Measurements from ENCODE around the gene CLSTN2.

Gene CLSTN2

DNA sequence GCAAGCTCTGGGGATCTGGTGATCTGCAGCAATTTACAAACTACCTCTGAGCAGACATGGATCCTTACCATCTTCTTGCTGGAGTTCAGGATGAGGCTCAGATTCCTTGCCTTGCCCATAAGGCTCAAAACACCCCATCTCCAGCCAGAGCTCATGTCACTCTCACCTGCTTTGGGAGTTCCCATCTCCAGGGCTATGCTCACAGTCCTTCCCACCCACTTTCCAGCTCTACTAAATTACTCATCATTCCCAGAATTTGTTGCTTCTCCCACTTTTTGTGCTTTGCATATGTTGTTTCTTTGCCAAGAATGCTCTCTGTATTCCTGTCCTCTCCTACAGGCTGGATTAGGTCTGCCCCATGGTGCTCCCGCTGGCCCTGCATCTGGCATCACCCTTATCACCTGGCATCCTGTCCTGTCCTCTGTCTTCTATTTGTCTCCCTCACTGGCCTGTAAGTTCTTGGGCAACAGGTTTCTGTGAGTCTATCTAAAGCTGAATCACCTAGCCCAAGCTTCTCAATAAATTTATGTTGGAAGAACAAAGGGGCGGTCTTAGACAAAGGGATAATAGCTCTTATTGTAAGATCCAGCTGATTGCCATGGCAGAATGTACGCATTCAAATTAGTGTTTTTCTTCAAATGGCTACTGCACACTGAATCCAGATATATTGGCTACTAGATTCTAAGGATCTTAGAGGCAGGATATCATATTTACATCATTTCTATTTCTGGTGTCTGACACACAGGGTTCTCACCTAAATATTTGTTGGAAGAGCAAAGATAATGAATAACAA lies 179.2 kb downstream of the CLSTN2 start:
- Histone ChIP-seq H3K9ac (ENCODE audit: low read depth, low read length) (no peak overlapping the region), H3K9me3 (replicated peaks; ENCODE audit: low read length) (no peaks in the 10 kb centered on the region), H3K4me3 (ENCODE audit: low read length) (no peak overlapping the region), H3K36me3 (ENCODE audit: insufficient read depth, low read length) (no peaks in the 10 kb centered on the region), H3K4me2 (ENCODE audit: low read length) (no peak overlapping the region), H3K27me3 (ENCODE audit: control insufficient read depth, insufficient read depth, low read length) (peaks cover 7% of the 10 kb centered on the region), H3K4me1 (ENCODE audit: control insufficient read depth, insufficient read depth, low read length) (no peaks in the 10 kb centered on the region)

DNA sequence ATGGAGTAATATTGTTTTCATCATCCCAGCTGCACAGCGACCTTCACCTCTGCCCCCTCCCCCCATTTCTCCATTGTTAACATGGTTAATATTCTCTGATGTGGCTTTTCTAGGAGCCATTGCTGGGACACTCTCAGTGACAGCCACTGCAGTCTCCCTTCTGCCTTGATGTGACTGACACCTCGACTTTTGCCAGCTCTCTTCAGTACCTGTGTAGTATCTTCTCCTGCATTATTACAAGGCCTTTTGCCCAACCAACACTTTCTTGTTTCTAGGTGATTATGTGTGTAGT lies 179.8 kb downstream of the CLSTN2 start:
- Histone ChIP-seq H3K9me3 (replicated peaks; ENCODE audit: low read length) (no peaks in the 10 kb centered on the region), H3K4me1 (ENCODE audit: control insufficient read depth, insufficient read depth, low read length) (no peaks in the 10 kb centered on the region), H3K27me3 (ENCODE audit: control insufficient read depth, insufficient read depth, low read length) (peaks cover 4% of the 10 kb centered on the region), H3K4me3 (ENCODE audit: low read length) (no peak overlapping the region), H3K36me3 (ENCODE audit: insufficient read depth, low read length) (no peaks in the 10 kb centered on the region), H3K4me2 (ENCODE audit: low read length) (no peak overlapping the region), H3K9ac (ENCODE audit: low read depth, low read length) (no peak overlapping the region)

DNA sequence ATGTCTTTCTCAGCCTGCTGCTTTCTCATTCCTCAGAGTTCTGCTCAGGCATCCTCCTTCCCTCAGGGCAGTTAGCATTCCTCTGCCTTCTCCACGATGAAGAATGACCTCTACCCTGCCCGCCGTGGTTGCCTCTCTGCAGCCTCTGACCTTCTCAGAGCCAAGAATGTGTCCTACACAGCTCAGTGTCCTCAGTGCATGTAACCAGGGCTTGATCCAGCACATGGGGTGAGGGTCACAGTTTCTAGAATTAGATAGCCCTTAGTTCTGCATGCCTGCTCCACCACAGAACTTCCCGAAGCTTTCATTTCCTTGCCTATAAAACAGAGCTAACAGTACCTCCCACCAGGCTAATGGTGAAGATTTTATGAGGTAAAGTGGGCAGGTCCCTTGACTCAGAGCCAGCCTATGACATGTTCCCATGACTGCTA lies 182.1 kb downstream of the CLSTN2 start:
- no peaks in the 10 kb centered on the region for H3K4me1 ChIP-seq (ENCODE audit: control insufficient read depth, insufficient read depth, low read length)
- H3K36me3 ChIP-seq (ENCODE audit: insufficient read depth, low read length) = no peaks in the 10 kb centered on the region
- no peak overlapping the region for H3K4me2 ChIP-seq (ENCODE audit: low read length)
- H3K27me3 ChIP-seq (ENCODE audit: control insufficient read depth, insufficient read depth, low read length) = peaks cover 7% of the 10 kb centered on the region
- no peak overlapping the region for H3K4me3 ChIP-seq (ENCODE audit: low read length)
- no peak overlapping the region for H3K9ac ChIP-seq (ENCODE audit: low read depth, low read length)
- H3K9me3 ChIP-seq (replicated peaks; ENCODE audit: low read length) = no peaks in the 10 kb centered on the region

DNA sequence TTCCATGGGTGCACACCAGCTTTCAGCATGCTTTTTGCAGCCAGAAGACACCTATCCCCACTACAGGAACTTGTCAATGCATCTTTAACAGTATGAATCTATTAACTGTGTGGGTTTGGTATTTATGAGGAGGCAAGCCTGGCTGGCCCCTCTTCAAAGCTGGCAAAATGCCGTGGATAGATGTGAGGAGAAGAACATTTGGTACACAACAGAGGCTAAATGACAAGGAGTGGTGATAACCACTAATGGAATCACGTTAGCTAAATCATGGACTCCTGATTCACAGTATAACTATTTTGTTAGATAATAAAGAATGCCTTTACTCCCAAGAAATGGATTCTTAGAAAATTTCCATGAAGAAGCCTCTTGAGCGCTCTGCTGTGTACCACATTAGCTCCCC lies 187.2 kb downstream of the CLSTN2 start:
- Histone ChIP-seq H3K36me3 (ENCODE audit: insufficient read depth, low read length) (no peaks in the 10 kb centered on the region), H3K4me1 (ENCODE audit: control insufficient read depth, insufficient read depth, low read length) (no peaks in the 10 kb centered on the region), H3K27me3 (ENCODE audit: control insufficient read depth, insufficient read depth, low read length) (peaks cover 4% of the 10 kb centered on the region), H3K9me3 (replicated peaks; ENCODE audit: low read length) (no peaks in the 10 kb centered on the region), H3K9ac (ENCODE audit: low read depth, low read length) (no peak overlapping the region), H3K4me2 (ENCODE audit: low read length) (no peak overlapping the region), H3K4me3 (ENCODE audit: low read length) (no peak overlapping the region)

DNA sequence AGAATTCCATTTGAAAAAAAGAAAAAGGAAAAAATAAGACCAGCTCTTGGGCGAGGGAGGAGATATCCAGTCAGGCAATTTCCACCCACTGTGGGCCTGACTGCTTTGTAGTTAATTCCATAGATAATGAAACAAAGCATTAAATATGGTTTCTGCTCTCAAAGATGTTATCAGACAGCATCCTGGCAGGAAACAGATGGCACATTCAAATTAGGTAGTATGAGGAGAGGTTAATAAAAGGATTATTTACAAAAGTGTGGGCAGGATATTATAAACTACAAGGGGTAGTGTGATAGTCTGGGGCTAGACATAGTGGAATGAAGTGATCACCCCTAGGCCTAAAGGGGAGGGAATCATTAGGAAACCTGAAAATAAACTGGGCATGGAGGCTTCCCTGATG lies 193.2 kb downstream of the CLSTN2 start:
- Histone ChIP-seq H3K36me3 (ENCODE audit: insufficient read depth, low read length) (no peaks in the 10 kb centered on the region), H3K9me3 (replicated peaks; ENCODE audit: low read length) (no peaks in the 10 kb centered on the region), H3K4me1 (ENCODE audit: control insufficient read depth, insufficient read depth, low read length) (no peaks in the 10 kb centered on the region), H3K4me2 (ENCODE audit: low read length) (no peak overlapping the region), H3K9ac (ENCODE audit: low read depth, low read length) (no peak overlapping the region), H3K4me3 (ENCODE audit: low read length) (no peak overlapping the region), H3K27me3 (ENCODE audit: control insufficient read depth, insufficient read depth, low read length) (peaks cover 16% of the 10 kb centered on the region)

DNA sequence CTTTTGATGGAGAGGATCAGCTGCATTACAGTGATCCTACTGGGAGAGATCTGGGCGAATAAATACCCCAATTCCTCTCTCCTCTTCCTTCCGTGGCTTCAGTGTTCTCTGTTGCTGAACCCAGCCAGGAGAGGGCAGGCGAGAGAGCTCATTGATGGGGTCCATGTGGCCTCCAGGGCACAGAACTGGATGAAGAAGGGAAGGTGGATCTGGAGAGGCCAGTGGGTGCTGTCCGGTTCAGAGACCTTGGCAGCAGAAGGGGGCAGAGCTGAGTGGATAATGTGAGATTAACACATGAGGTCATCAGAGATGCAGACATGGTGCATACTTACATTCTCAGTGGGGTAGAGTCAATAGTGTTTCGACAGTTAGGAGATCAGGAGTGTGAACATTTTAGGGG lies 193.6 kb downstream of the CLSTN2 start:
- Histone ChIP-seq H3K4me3 (ENCODE audit: low read length) (no peak overlapping the region), H3K36me3 (ENCODE audit: insufficient read depth, low read length) (no peaks in the 10 kb centered on the region), H3K9me3 (replicated peaks; ENCODE audit: low read length) (no peaks in the 10 kb centered on the region), H3K4me1 (ENCODE audit: control insufficient read depth, insufficient read depth, low read length) (no peaks in the 10 kb centered on the region), H3K4me2 (ENCODE audit: low read length) (no peak overlapping the region), H3K27me3 (ENCODE audit: control insufficient read depth, insufficient read depth, low read length) (peaks cover 16% of the 10 kb centered on the region), H3K9ac (ENCODE audit: low read depth, low read length) (no peak overlapping the region)

DNA sequence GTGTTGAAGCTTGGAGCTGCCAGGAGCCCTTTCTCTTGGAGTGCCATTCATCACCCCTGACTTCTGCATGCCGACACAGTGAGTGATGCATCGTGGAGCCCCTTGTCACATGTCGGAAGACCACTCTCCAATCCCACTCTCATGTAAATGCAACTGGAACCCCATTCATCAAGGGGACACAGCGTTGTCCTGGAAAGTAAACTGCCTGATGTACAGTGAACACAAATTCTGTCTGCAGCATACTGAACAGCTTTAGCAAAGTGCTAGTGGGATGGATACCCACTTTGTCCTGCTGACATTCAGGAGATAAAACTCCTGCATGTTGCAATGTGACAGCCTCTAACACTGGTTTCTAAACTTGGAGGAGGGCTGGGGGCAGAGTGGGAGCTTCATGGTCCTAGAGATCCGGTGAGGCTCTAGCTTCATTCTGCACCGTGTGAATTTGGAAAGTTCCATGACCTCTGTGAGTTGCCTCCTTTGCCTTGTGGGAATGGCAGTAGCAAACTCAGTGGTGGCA lies 194.8 kb downstream of the CLSTN2 start:
- Histone ChIP-seq H3K4me2 (ENCODE audit: low read length) (no peak overlapping the region), H3K4me3 (ENCODE audit: low read length) (no peak overlapping the region), H3K9me3 (replicated peaks; ENCODE audit: low read length) (no peaks in the 10 kb centered on the region)

DNA sequence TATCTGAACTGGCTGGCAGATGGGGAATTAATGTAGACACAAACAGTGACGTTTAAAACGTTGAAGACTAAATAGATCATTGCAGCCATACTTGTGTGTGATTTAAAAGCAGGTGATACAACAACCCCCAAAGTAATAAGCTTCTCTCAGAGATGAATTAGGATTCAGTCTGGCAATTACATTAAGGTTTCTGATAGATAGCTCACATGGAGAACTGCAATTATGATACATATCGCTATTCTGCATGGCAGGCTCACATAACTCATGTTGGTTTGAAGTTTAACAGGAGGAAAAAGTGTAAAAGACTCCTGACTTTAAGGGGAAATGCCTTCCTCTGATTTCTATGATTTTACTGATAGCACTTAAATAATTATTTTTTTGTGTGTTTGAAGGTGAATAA lies 196.9 kb downstream of the CLSTN2 start:
- Histone ChIP-seq H3K4me1 (ENCODE audit: control insufficient read depth, insufficient read depth, low read length) (no peaks in the 10 kb centered on the region), H3K4me3 (ENCODE audit: low read length) (no peak overlapping the region), H3K9ac (ENCODE audit: low read depth, low read length) (no peak overlapping the region), H3K27me3 (ENCODE audit: control insufficient read depth, insufficient read depth, low read length) (peaks cover 33% of the 10 kb centered on the region), H3K36me3 (ENCODE audit: insufficient read depth, low read length) (no peaks in the 10 kb centered on the region), H3K9me3 (replicated peaks; ENCODE audit: low read length) (no peaks in the 10 kb centered on the region), H3K4me2 (ENCODE audit: low read length) (no peak overlapping the region)

More for the DNA sequence above, 194.8 kb downstream of the CLSTN2 start:
- Histone ChIP-seq H3K9ac (ENCODE audit: low read depth, low read length) (no peak overlapping the region), H3K36me3 (ENCODE audit: insufficient read depth, low read length) (no peaks in the 10 kb centered on the region), H3K27me3 (ENCODE audit: control insufficient read depth, insufficient read depth, low read length) (peaks cover 25% of the 10 kb centered on the region), H3K4me1 (ENCODE audit: control insufficient read depth, insufficient read depth, low read length) (no peaks in the 10 kb centered on the region)

DNA sequence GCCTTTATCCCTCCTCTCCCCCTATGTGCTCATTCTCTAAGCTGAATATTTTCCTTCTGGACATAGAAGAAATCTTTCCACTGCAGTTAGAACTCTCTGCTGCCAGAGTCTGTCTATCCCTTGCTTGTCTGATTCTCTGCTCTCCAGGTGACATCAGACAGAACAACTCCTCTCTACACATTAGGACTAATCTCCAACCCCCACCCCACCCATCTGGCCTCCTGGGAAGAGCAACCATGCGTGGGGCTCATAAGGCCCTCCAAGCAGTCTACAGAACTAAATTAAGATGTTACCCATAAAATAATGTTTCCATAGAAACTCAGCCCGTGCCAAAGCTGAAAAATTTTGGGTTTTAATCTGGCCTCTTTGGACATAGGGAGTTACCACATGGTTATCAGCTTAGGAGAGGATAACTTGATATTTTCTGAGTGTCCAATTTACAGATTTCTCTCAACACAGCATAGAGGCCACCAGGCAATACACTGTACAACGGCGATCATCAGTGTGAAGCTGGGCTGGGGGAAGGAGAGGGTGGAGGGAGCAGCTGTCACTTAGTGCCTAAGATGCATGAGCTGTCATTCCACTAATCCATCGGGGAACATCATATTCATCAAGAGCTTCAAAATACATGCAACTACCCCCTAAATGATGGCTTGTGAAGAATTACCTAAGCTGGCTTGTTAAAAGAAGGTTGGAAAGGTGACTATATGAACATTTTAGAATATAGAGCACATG lies 199.4 kb downstream of the CLSTN2 start:
- no peak overlapping the region for H3K9ac ChIP-seq (ENCODE audit: low read depth, low read length)
- peaks cover 49% of the 10 kb centered on the region for H3K27me3 ChIP-seq (ENCODE audit: control insufficient read depth, insufficient read depth, low read length)
- no peak overlapping the region for H3K4me2 ChIP-seq (ENCODE audit: low read length)
- H3K4me1 ChIP-seq (ENCODE audit: control insufficient read depth, insufficient read depth, low read length) = no peaks in the 10 kb centered on the region
- no peak overlapping the region for H3K4me3 ChIP-seq (ENCODE audit: low read length)
- H3K9me3 ChIP-seq (replicated peaks; ENCODE audit: low read length) = no peaks in the 10 kb centered on the region
- no peaks in the 10 kb centered on the region for H3K36me3 ChIP-seq (ENCODE audit: insufficient read depth, low read length)

DNA sequence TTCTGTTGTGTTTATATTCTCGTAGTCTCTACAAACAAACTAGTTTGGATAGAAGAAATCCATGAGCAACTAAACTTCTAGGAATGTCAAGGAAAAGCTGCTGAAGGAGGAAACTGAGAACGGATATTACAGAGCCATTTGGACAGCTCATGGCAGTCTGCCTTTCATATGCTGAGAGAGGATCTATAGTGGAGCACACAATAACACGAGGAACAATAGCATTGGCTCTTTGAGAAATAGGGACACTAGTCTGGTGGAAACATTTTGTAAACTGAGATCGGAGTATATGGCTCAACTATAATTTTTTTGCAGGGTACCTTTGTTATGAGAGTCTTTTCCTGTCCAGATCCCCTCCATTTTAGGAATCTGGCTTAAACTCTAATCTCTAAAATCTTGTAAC lies 200.5 kb downstream of the CLSTN2 start:
- Histone ChIP-seq H3K9me3 (replicated peaks; ENCODE audit: low read length) (no peaks in the 10 kb centered on the region), H3K27me3 (ENCODE audit: control insufficient read depth, insufficient read depth, low read length) (peaks cover 54% of the 10 kb centered on the region), H3K36me3 (ENCODE audit: insufficient read depth, low read length) (no peaks in the 10 kb centered on the region)

DNA sequence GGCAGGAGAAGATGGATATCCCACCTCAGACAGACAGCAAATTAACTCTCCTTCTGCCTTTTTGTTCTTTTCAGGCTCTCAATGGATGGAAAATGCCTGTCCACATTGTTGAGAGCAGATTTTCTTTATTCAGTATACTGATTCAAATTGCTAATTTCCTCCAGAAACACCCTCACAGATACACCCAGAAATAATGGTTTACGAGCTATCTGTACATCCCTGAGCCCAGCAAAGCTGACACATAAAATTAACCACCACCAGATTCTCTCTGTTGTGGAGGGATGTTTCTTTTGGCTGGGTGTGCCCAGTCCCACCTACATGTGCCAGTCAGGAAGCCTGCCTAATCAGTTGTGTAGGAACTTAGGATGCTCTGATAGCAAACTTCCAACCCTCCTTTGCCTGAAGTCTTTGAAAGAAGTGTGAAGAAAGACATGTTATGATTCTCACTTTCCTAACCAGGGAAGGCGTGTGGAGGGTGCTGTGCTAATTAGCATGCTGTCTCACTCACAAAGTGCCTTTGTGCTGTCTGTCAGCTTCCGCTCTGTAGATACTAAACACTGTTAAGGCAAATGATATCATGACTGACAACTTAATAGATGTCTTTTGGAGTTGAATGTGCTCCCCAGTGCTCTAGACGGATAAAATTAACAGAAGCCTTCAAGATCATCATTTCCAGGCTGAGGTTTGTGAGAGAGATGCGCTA lies 208.5 kb downstream of the CLSTN2 start:
- H3K9me3 ChIP-seq (replicated peaks; ENCODE audit: low read length) = no peaks in the 10 kb centered on the region
- H3K27me3 ChIP-seq (ENCODE audit: control insufficient read depth, insufficient read depth, low read length) = peaks cover 32% of the 10 kb centered on the region
- no peaks in the 10 kb centered on the region for H3K4me1 ChIP-seq (ENCODE audit: control insufficient read depth, insufficient read depth, low read length)
- no peak overlapping the region for H3K4me2 ChIP-seq (ENCODE audit: low read length)
- H3K36me3 ChIP-seq (ENCODE audit: insufficient read depth, low read length) = no peaks in the 10 kb centered on the region
- H3K4me3 ChIP-seq (ENCODE audit: low read length) = no peak overlapping the region
- no peak overlapping the region for H3K9ac ChIP-seq (ENCODE audit: low read depth, low read length)

More for the DNA sequence above, 200.5 kb downstream of the CLSTN2 start:
- no peak overlapping the region for H3K4me2 ChIP-seq (ENCODE audit: low read length)
- no peak overlapping the region for H3K9ac ChIP-seq (ENCODE audit: low read depth, low read length)
- no peak overlapping the region for H3K4me3 ChIP-seq (ENCODE audit: low read length)
- no peaks in the 10 kb centered on the region for H3K4me1 ChIP-seq (ENCODE audit: control insufficient read depth, insufficient read depth, low read length)
